Posterior vena cava (tissue), 2 donors: ENCODE data around the gene TBX2. TPM values are rescaled to one million over a fixed set of nuclear protein-coding genes. Genes with fewer than 3 reads are reported as not detected.
A peak's percentile ranks its signal among the peaks of the same experiment; 100 is the strongest.

ENCODE experiments used
- DNase-seq: peaks from one replicate; pipeline ENCODE4 v3.0.0-alpha.2; 2020; ENCODE audit warnings: low spot score
- intact Hi-C, 2 donors: fragments of 100-400 bp; cut with DNase I; formaldehyde crosslinking; loops; one replicate each; pipeline versions ENCODE4 v1.14.1 to v1.14.2; 2022 to 2023
- total RNA-seq, 2 donors: library from RNA; stranded (reverse); fragmentation: NEBNext Ultra II Directional; extraction: Animal tissue kit (Norgen Biotek cat#: 25700); gene quantifications; one replicate each; pipeline ENCODE4 v1.2.1, GENCODE V29; 2021
- donor health status: DM: yes; HTN: yes; CAD: no.
- donor health status: DM: yes; HTN: yes; CAD: no.

Gene TBX2
- total RNA-seq, 2 donors from 2014 or later, result 11.2 to 16.5 TPM

DNA sequence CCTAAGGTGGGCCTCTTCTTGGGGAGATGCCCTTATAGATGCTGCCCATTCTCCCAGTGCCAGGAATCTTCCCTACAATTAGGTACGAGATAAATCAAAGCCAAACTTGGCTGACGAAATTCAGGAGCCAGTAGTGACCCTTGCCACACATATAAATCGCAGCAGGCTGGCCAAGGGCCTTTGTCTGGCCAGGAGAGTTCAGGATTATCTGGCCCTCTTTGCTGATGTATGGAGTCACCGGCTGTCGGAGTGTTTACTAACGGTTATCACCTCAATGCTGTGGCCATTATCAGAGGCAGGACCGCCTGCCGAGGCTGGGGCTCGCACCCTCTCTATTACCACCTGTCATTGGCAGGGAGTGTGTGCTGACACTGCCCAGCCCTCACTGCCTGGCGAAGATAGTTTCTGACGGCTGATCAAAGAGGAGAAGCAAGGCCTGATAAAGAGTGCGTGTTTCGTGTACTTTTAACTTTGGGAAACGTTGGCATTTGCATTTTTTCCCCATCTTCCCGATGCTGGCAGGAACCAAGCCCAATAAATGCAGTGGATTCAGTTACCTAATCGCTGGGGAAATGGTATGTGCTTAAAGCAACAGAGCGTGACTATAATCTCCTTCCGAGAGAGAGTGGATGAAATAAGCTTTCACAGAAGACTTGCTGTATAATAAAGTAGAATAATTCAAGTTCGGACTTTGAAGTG, 32.8 kb upstream of the TBX2 start:
- DNase-seq, result no peak
- intact Hi-C loops, result no loop called here

DNA sequence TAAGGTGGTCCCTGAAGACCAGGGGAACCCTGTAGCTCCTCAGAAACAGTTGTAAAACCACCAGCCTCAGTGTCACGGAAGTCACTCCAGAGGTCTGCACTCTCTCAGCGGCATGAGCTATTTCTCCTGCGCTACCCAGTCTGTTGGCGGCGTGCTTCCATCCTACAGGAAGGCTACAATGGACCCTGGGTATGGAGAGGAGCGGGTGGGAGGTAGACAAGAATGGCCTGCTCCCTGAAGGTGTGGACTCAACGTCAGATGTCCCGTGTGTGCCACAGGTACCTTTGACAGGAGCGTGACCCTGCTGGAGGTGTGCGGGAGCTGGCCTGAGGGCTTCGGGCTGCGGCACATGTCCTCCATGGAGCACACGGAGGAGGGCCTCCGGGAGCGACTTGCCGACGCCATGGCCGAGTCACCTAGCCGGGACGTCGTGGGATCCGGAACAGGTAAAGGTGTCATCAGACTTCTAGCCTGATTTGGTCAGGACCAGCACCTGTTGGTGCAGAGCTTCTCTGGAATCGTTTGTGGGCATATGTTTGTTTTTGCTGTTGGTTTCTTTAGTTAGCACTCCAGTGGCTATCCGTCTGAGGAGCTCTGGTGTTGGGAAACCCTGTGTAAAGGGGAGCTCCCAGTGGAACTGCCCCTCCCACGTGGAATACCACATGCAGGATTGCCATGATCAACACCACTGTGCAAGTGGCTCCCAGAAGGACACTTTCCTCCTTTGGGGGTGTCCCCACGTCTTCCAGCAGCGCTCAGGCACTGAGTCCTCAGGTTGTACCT, 31.4 kb upstream of the TBX2 start:
- intact Hi-C loops, result no loop called here
- peak; percentile 54 for DNase-seq

DNA sequence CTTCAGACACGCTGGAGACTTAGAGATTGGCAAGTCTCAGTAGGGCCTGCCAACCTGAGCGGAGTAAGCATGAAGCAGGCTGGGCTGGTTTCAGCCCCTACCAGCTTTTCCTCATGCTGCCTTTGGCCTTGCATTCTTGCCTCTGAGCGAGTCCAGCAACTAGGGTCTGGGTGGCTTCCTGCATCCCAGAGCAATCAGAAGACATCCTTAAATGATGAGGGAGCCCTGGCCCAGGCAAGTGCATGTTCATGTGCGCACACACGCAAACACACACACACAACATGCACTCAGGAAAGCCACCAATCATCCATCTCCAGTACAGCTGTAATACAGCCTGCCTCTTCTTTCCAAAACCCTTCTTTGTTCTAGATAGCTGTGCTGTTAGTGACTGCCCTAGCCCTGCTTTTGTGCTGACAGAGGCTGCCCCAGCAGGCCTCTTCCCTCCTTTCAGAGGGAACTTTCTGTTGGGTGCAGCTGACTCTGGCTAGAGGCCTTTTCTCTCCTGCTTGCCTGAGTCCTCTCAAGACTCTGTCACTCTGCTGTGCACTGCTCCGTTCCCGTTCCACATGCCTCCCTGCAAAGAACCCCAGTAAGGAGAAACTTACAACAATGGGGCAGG, 30.7 kb upstream of the TBX2 start:
- intact Hi-C loops, result no loop called here

GRCh38 chr17:61369751-61370150, 29.9 kb upstream of the TBX2 start:
- DNase-seq, result peak; percentile 36
- intact Hi-C loops, result no loop called here

More for the DNA sequence above, 30.7 kb upstream of the TBX2 start:
- DNase-seq, result peak; percentile 55

DNA sequence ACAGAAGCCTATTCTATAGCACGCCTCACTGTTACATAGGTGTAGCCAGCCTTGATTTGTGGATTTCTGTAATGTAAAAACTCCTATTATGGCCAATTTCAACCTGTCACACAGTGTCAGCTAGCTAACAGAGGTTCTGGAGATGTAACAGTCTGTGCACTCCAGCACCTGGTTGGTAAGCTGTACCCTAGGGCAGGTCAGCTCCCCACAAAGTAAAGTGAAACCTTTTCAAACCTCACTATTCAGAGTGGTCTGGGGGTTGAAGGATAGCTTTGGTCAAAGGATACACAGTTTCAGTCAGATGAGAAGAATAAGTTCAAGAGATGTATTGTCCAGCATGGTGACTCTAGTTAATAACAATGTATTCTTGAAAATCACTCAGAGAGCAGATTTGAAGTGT, 28.5 kb upstream of the TBX2 start:
- peak; percentile 2 for DNase-seq
- intact Hi-C loops, result no loop called here

- intact Hi-C loops, result no loop called here
- DNase-seq, result peak; percentile 58
These were observed 28.0 kb upstream of the TBX2 start for GRCh38 chr17:61371606-61372005.

- peak; percentile 46 for DNase-seq
- intact Hi-C loops, result no loop called here
These were observed 27.2 kb upstream of the TBX2 start for GRCh38 chr17:61372436-61372835.

DNA sequence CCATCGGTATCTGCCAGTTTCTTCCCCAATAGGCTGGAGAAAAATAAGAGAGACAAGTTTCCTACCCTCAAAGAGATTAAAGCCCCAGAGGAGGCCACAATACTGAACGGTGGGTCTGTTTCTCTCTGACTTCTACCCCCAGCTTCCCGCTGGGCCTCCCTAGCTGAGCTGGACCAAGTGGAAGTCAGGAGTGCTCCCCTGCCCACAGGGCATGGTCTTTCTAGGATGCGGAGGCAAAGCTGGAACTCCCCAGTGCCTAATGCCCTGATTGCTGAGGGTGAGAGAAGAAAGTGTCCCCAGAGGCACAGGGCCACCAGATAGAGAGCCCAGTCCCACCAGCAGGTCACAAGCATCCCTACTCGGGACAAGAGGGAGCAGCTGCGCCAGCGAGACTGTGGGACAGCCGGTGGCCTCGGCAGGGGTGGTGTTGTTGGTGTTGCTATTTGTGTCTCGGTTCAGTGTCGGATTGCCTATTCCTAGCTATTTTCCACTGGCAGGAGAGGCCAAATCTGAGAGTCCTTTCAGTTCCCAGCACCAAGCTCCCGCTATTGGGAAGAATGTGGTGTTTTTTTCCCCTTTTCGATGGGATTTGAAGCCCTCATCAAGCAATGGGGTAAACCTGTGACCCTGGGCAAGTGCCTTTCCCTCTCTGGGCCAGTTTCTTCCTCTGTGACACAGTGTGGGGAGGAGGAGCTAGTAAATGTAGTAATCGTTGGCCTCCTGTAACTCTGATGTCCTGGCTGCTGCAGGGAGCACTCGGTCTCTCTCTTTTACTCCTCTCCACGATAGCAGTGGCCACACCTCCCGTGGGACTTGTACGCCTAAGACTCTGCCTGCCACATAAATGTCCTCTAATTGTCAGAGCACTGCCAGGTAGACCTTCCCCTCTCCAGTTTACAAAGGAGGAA, 22.5 kb upstream of the TBX2 start:
- DNase-seq, result no peak
- intact Hi-C loops, result no loop called here

DNA sequence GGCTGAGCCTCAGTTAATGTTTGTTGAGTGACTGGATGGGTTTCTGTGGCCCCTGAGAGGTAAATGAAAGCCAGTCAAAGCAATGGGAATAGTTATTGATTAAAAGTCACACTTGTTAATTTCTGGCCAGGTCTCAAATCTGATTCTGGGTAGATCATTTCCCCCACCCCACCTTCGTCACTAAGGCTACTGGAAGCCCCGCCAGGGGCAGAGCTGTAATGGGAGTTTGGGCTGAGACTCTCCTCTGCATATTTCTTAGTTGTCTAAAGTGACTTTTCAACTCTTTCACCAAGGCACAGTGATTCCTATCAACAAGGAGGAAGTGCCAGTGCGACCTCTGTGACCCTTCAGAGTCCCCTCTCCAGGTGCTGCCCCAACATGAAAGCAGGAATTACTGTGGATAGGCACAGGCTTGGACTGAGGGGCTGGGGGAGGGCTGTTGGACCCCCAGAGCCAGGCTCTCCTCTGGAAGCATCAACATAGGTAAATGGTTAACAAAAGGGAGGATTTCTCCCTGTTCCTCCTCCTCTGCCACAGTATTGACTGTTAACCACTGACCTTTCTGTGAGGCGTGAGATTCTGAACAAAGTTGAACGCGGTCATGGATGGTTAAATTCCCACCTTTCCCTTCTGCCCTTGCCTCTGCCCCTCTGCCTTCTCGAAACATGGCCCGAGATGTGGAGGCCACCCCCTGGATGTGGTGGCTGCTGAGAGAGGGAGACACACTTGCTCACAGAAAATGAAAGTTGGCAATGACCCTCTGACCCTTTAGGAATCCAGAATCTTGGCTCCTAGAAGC, 20.8 kb upstream of the TBX2 start:
- intact Hi-C loops, result no loop called here

GRCh38 chr17:61379457-61380216, 20.0 kb upstream of the TBX2 start:
- intact Hi-C loops, result no loop called here

More for the DNA sequence above, 20.8 kb upstream of the TBX2 start:
- no peak for DNase-seq

GRCh38 chr17:61380217-61380835, 19.3 kb upstream of the TBX2 start:
- DNase-seq, result peak; percentile 17
- intact Hi-C loops, result no loop called here

More at GRCh38 chr17:61379457-61380216, 20.0 kb upstream of the TBX2 start:
- no peak for DNase-seq

GRCh38 chr17:61380836-61381525, 18.7 kb upstream of the TBX2 start:
- no peak for DNase-seq
- intact Hi-C loops, result no loop called here

DNA sequence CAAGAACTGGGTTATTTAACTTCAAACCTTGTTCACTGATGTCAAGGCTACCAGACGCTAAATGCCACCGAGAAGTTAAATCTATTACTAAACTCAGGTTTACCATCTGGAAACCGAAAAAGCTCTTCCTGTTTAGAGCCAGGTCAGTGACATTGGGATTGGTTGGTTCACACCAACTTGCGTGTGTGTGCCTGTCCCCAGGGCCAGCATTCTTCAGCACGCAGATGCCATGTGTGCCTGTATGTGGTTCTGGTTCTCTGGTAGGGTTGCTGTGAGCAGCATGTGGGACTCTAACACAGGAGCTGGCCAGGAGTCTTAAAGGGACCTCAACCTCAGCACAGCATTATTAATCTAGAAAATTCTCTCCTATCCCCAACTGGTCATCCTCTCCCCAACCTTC, 18.1 kb upstream of the TBX2 start:
- intact Hi-C loops, result no loop called here

DNA sequence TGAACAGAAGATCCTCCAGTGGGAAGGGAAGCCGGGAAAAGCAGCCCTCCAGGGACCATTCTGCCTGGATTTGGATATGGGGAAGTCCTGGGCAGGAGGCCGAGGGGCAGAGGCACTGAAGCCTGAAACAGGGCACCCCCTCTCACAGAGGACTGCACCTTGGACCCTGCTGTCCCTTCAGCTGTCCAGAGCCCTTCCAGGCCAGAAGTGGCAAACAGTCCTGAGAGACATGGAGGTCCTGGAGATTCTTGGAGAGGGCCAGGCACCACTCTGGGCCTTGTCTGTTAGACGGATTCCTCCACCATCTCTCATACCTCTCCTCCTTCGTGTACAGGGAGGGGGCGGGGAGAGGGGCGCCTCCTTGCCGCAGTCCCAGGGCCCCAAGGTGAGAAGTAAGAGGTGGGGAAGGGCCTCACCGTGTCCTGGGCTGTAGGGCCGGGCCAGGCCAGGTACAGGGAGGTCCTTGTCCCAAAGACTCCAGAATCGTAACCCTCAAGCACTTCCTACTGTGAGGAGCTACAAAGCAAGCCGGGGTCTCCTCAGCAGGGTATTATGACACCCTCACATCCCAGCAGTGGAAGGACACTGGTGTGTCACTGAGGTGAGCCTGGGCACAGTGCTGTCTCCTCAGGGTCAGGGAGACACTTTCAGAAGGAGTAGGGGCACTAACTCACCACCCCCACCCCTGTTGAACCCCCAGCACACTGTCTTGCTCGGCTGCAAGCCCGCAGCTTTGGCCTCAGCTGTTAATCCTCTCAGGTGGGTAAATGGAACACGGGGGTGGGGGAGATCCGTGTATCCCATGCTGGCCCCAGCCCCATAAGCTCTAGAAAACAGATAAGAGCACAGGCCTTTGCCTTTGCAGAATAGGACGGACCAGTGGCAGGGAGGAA, 16.6 kb upstream of the TBX2 start:
- intact Hi-C loops, result no loop called here
- peak; percentile 32 for DNase-seq

More for the DNA sequence above, 18.1 kb upstream of the TBX2 start:
- DNase-seq, result no peak

- intact Hi-C loops, result no loop called here
- DNase-seq, result no peak
These were observed 15.9 kb upstream of the TBX2 start for GRCh38 chr17:61383689-61384201.

- intact Hi-C loops, result no loop called here
- no peak for DNase-seq
These were observed 15.3 kb upstream of the TBX2 start for GRCh38 chr17:61384354-61384691.
